Liver (tissue), 3 donors: Measurements from ENCODE around the gene YIPF4.

Experiments
- ATF3 ChIP-seq: IDR thresholded peaks from 2 replicates; pipeline ENCODE4 v1.6.1; 2016; ENCODE audit warnings: antibody characterized with exemption
- CTCF ChIP-seq: fragments of 150-350 bp; IDR thresholded peaks from 2 replicates; pipeline ENCODE4 v1.5.1; 2017; ENCODE audit warnings: improper control_type of control experiment, low read depth, low read length; ENCODE audit not compliant: missing input control
- EGR1 ChIP-seq, 2 donors: IDR thresholded peaks; 2 replicates each; pipeline ENCODE4 v1.6.1; 2016 to 2018; ENCODE audit warnings: antibody characterized with exemption in 2 of 2, low read depth in 2 of 2
- FOXA1 ChIP-seq: IDR thresholded peaks from 2 replicates; pipeline ENCODE4 v1.6.1; 2016; ENCODE audit warnings: antibody characterized with exemption
- GABPA ChIP-seq, 2 donors: IDR thresholded peaks in 1 of 2; conservative IDR thresholded peaks in 1 of 2; 2 replicates each; pipeline ENCODE4 v1.6.1; 2016; ENCODE audit warnings: antibody characterized with exemption in 2 of 2, mild to moderate bottlenecking in 1 of 2, moderate library complexity in 1 of 2
- JUND ChIP-seq, 2 donors: IDR thresholded peaks; 2 replicates each; pipeline ENCODE4 v1.6.1; 2016; ENCODE audit warnings: antibody characterized with exemption in 2 of 2
- MAX ChIP-seq: IDR thresholded peaks from 2 replicates; pipeline ENCODE4 v1.6.1; 2016; ENCODE audit warnings: antibody characterized with exemption
- NR2F2 ChIP-seq: IDR thresholded peaks from 2 replicates; pipeline ENCODE4 v1.6.1; 2016; ENCODE audit warnings: antibody characterized with exemption
- RAD21 ChIP-seq, 2 donors: IDR thresholded peaks; 2 replicates each; pipeline ENCODE4 v1.6.1; 2016; ENCODE audit warnings: antibody characterized with exemption in 2 of 2, mild to moderate bottlenecking in 2 of 2
- YY1 ChIP-seq: IDR thresholded peaks from 2 replicates; pipeline ENCODE4 v1.6.1; 2016; ENCODE audit warnings: antibody characterized with exemption, mild to moderate bottlenecking
- donor health status: healthy.
- donor health status: healthy.

GRCh38 chr2:32358111-32358482 lies 80.4 kb downstream of the YIPF4 start:
- TF ChIP-seq RAD21 (IDR thresholded peaks at IDR 0.05), result no peak
- no peak for TF ChIP-seq EGR1 (IDR thresholded peaks at IDR 0.05; ENCODE audit: low read depth in 2 of 2)
- no peak for TF ChIP-seq CTCF
- no peak for TF ChIP-seq JUND (IDR thresholded peaks at IDR 0.05)
- no peak for TF ChIP-seq YY1
- TF ChIP-seq MAX, result no peak
- TF ChIP-seq NR2F2, result no peak
- no peak for TF ChIP-seq FOXA1
- no peak for TF ChIP-seq ATF3
- no peak for TF ChIP-seq GABPA (IDR thresholded peaks at IDR 0.05 in 1 of 2, conservative IDR thresholded peaks at IDR 0.05 in 1 of 2)
